HG03097 (cell line): ENCODE results near the gene APPL2.

Experiments used
- ATAC-seq: cut with Tn5 transposase; IDR thresholded peaks from one replicate; pipeline ENCODE4 v1.9.1; 2021; ENCODE audit not compliant: unreplicated experiment, low FRiP score

The APPL2 gene

DNA sequence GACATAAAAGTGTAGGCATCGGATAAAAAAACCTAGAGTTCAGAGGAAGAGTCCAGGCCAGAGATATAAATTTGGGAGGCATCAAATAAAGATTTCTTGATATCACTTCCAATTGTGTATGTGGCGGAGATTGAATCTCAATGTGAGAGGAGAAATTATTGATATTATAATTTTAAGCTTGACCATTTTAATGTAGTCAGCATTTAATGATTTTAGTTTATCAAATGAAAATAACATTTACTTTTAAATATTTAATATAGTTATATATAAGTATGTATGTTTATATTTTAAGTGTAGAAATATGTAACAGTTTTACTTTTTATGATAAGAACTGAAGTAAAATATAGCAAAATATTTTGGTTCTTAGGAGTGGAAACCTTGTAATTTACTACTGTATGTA lies 79.7 kb downstream of the APPL2 start:
- no peak for ATAC-seq

DNA sequence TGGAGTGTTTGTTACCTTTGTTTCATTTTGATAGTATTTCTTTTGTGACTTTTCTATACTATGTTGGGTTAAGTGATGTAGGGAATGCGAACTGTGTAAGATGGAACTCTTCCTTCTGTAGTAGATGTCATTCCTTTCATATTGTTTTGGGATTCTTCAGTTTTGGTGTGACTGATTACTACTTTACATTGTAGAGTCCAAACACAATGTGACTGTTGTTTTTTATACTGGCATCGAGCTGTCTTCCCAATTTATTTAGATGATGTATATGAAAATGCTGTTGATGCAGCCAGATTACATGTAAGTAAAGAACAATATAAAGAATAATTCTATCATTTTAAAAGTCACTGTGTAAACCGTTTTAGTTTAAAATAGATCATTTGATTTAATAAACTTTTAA lies 93.7 kb downstream of the APPL2 start:
- no peak for ATAC-seq

DNA sequence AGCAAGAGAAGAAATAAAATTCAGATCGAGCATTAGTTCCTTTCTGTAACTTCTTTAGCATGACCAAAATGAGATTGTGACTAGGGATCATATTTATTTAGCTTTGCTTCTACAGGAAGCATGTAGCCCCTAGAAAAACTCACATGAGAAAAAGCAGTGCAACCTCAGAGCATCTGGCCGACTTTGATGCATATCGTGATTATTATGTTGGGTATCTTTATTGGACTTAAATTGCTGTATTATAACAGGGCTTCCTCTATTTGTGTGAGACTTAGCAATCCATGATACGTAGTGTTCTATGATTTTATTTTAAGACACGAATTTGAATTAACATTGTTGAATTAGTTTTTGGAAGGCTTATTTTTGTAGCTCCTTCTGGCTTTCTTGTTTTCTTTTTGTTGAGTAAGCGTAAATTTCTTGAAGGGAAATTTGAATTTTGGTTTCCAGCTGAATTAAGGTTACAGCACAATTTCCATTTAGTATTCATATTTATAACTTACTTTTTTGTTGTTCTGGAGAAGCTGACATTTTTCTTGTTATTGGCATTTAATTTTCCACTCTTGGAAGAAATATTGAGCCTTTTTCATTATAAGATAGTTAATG lies 94.6 kb downstream of the APPL2 start:
- no peak for ATAC-seq

DNA sequence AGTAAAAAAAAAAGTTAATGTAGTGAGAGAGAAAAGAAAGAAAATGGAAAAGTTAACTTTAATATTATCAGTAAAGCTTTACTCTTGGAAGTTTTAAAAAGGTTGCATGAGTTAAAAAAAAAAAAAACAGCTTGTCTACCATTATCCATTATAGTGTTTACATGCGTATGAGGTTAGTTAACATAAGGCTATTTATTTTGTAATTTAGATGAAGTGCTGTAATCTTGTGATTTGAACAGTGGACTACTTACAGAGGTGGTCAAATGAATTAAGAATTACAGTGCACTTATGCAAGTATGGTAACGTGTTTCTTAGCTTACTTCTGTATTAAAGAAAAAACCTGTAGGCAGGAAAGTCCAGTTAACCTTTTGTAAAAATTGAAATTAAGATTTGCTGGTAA lies 97.7 kb downstream of the APPL2 start:
- no peak for ATAC-seq
